ENCODE measurements around the gene PDE4D.

PDE4D gene

DNA sequence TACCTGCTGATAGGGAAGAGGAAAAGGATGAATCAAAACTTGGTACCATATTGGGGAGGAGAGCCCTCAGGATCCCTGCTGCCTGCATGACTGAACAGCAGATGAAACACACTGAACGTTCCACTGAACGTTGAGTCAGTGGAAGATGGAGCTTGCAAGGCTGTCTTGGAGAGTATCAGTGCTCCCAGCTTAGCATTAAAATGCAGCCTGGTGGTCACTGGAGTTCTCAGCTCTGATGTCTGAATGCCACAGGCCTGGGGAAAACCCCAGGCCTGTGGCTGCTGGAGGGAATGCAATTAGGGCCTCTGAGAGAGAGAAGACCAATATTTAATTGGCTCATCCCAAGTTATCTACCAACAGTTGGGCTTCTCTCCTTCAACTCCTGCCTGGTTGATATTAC, 54.5 kb downstream of the PDE4D start:
- no peak for DNase-seq (ENCODE audit: low read depth)

DNA sequence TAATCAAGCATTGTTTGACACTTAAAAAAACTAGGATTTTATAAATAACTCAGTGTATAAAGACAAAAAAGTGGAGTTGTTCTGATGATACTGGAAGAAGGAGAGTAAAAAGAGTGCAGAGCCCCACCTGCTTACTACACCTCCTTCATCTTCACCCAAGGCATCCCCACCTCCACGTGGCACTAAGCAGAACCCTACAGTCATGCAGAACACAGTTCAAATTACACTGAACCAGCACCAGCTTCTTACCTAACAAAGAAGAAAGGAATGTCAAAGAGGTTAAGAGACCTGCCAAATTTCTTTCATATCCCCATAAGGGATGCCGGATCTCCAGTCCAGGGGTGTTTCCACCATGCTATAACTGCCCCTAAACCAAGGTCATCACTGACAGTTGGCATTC, 55.5 kb downstream of the PDE4D start:
- DNase-seq (ENCODE audit: low read depth): no peak

DNA sequence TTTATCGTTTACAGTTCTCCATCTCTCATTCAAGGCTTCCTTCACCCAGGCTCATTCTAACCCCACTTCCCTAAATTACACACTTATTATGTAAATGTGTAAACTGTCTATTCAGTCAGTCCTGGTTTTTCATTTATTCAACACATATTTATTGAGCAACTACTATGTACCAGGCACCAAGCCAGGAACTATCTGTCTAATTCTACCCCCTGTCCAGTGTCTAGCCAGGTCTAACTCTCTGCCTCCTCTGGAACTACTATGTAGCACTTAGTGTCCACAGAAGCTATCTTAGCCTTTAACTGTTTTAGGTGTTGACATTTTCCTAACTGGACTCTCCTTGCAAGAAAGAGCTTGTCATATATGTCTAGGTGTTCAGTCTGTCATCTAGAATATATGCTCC, 56.5 kb downstream of the PDE4D start:
- DNase-seq (ENCODE audit: low read depth): peak; percentile 52

DNA sequence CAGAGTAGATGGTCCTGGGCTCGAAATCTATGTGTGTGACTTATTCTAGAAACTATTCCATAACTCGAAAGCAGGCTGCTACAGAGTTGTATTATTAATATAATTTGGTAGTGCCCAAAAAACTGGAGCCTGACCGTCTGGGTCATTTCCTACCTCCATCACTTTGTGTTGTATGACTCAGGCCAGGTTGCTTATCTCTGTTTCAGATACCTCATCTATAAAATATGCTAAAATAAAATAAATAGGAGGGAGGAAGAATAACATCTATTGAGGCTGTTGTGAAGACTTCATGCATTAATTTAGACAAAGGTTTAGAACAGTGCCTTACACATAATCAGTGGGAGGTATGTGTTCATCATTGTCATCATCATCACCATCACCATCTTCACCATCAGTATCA, 57.7 kb downstream of the PDE4D start:
- no peak for DNase-seq (ENCODE audit: low read depth)

DNA sequence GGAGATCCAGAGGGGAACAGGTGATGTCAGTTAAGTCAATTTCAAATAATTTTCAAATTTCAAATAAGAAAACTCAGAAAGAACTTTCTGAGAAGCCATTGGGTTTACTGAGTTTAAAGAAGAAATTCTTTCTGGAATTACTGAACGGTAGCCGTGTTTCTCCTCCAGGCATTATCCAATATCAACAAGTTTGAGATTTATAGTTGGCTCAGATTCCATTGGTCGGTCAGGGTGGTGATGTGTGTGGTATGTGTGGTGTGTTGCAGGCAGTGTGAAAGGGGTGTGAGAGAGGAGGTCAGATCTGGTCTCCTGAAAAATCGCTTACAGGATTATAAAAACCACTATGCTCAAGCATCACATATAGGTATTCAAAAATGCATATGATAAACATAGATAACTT, 60.1 kb downstream of the PDE4D start:
- no peak for DNase-seq (ENCODE audit: low read depth)

DNA sequence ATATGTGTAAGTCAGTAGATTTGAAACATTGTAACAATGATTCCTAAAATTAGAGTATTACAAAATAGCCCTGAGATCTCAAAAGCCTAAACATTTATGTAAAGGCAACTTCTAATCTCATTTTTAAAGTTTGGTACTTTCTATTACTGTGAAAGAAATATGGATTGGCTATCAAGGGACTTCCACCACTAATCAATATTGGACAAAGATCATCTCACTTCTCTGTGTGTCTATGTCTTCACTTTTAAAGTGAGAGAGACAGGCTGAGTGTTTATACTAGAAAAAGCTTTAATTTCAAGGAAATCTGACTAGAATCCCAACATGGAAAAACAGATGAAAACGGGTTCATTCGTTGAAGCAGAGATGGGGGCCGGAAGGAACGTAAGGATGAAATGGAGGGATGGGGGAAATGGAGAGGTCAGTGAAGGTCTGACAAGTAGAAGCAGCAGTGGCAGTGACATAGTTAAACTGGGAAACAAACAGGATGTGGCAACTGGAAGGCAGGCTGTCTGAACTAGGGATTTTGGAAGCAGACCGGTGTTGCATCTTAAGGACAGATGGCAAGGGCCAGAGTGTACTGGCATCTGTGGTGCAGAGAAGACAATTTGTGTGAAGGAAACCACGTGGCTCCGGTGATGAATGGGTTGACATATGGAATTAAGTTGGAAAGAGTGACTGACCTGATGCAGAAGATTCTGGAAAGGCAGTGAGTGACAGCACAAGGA, 60.8 kb downstream of the PDE4D start:
- DNase-seq (ENCODE audit: low read depth): no peak

DNA sequence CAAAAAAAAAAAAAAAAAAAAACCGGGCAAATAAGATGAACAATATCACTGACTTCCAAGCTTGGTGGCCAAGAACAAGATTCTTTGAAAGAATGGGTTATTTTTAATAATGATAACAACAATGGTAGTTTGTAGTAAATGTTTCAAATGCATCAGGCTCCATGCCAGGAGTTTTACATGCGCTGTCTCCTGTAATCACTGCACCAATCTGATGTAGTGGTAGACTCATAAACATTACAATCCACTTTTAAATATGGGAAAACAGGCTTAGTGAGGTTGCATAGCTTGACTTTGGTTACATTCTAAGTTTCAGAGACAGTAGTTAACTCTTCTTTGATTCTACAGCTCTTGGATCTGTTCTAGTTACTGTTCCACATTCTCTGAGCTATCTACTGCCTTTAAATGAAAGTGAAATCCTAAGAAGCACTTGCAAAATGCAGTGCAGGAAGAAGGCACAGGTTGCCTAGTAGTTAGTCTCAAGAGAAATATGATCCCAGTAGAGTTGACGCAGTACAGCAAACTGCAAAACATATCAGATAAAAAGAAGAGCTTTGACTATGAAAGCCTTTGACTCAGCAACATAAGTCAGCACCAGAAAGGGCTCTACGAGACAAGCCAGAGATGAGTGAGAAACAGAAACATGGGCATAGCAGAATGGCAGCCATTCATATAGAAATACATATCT, 62.1 kb downstream of the PDE4D start:
- DNase-seq (ENCODE audit: low read depth): peak; percentile 94

DNA sequence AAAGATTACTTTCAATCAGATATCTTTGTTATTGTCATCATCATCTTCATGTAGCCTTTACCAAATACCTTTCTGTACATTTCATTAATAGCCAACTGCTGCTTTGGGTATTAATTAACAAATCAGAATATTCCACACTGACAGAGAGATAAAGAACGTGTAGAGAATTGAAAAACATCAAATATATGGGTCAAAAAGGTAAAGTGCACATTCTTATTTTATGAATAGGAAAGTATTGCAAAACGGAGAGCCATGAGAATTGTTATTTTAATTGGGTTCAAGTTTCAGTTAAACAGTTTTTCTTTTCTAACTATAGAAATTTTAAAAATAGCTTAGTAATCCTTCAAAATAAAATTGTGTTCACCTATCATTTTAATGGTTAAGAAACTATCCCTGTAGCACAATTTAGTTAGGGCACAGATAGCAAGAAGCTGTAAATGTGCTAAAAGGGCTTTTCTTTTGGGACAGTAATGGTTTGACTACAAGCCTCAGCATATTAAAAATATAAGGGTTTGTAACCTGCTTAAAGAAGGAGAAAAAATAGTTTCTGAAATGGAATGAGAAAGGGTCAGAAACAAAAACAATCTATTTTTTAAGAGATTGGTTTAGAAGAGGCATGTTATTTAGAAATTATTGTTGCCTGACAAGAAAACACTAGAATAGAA, 62.9 kb downstream of the PDE4D start:
- DNase-seq (ENCODE audit: low read depth): no peak

DNA sequence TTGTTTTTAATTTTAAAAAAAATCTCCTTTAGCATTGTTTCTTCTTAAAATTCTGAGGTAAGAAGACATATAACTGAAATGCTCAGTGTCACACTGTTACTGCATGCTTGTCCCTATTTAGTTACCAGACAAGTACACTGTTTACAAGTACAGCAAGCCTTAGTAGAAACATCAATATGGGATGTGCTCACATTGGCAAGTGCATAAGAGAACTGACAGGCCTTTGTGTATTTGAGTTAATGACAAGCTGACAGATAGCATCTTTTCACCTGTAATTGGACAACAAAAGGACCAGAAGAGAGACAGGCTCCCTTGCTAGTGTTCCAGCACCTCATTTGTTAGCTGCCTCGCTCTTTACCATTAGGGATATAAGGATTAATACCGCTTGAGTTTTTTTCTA, 63.6 kb downstream of the PDE4D start:
- DNase-seq (ENCODE audit: low read depth): no peak

DNA sequence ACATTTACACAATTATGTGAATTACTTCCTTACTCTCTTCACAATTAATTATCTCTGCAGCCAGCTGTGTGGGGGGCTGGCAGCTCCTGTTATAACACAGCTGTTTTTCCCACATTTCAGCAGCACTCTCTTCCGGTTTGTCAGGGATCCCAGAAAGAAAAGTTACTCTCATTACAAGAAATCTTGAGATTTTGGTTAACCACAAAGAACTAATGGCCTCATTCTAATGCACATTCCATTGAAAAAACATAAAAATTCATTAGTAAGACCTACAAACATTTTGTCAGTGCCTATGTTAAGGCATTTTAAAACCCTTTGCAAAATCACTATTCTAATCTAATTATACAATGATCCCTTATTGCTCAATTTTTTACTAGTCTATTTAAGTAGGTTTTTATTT, 64.1 kb downstream of the PDE4D start:
- DNase-seq (ENCODE audit: low read depth): peak; percentile 92

DNA sequence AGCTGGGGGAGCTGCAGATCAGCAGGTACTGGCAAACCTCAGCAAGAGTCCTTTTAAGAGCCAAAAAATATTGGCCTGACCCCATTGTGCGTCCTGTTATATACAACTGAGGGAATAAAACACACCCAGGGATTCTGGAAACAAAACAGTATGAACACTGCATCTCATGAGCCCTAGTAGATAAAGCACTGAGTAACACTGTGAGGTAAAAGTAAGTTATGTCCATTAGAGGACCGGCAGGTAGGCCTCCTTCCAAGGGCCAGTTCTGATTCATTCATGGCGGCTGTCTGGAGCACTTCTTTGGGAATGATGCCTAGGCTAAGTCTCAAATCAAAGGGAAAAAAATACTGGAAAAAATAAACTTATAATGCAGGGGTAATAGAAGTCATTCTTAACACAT, 64.9 kb downstream of the PDE4D start:
- DNase-seq (ENCODE audit: low read depth): no peak

DNA sequence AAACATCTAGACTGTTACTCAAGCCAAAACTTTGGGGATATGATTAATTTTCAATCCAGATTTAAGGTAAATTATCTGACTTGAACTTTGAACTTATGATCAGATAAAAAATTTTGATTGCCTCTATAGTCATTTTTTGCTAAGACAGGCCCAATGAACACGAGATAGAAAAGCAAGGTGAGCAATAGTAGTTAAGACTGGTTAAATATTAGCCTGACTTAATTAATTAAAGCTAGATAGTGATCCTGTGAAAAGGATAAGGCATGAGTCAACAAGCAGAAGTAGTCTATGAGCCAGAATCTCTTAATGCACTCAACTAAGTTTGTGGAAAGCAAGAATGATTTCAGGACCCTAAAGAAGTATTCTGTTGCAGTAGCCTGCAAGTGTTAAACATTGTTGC, 66.5 kb downstream of the PDE4D start:
- no peak for DNase-seq (ENCODE audit: low read depth)

DNA sequence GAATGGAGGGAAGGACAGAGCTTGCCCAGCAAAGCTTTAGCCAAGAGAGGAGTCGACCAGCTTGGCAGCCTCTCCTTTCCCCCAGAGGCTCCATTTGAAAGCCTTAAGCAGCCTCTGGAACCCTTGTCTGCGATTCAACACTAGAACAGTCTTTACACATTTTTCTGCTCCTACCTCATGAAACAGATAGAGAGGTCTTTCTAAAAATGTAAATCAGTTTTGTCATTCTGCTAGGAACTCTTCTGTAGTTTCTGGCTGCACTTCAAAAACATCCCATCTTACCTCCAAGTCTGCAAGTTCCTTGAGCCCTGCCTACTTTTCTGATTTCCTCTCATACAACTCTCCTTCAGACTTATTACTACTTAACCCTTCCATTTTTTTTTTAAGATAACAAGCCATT, 70.1 kb downstream of the PDE4D start:
- DNase-seq (ENCODE audit: low read depth): no peak

DNA sequence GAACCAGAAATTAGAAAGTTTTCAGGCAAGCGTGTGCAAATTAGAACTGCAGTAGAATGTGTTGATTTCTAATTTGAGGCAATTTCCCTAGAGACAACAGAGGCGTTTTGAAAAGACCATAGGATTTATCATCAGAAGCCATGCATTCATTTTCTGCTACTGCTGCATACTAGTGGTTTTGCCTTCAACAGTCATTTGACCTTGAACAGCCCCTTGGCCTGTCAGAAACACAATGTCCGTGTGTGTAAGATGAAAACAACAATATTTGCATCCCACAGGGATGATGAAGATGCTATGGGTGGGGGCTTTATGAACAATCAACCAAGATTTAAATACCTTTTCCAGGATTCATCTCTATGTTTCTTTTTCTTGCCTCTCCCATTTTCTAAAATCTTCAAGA, 73.7 kb downstream of the PDE4D start:
- DNase-seq (ENCODE audit: low read depth): peak; percentile 85

DNA sequence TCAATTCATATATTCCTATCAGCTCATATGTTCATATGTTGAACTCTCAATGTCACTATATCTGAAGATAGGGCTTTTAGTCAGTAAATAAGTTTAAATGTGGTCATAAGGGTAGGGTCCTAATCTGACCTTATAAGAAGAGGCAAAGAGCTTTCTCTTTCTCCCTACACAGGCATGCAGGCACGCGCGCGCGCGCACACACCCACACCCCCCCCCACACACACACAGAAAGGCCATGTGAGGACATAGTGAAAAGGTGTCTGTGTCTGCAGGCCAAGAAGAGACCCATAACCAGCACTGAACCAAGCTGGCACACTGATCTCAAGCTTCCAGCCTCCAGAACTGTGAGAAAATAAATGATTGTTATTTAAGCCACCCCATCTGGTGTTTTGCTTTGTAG, 76.0 kb downstream of the PDE4D start:
- no peak for DNase-seq (ENCODE audit: low read depth)

DNA sequence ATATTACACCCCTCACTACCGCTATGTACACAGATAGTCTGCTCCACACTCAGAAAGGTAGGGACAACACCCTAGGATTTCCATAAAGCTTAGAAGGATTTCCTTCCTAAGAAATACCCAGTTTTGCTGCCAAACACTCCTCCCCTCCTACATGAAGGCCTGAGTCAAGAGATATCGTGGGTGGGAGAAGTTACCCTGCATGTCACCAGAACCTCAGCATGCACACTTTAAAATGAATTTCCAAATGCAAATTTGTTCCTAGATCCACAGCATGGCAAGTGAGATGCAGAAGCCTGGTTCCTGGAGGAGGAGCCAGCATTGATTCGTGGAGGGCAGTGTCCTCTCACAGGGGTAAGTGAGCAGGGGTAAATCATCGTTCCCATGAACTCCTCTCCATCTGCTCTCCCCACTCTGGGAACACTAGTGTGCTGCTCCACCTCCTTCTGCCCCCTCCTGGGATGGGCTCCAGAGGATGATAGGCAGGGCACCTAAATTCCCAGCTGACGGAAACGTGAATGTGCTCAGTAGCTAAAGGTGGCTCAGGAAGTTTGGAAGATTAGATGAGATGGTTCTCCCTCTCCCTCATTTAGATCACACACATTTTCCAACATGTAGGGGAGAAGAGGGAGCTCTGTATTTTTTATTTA, 76.7 kb downstream of the PDE4D start:
- DNase-seq (ENCODE audit: low read depth): no peak

DNA sequence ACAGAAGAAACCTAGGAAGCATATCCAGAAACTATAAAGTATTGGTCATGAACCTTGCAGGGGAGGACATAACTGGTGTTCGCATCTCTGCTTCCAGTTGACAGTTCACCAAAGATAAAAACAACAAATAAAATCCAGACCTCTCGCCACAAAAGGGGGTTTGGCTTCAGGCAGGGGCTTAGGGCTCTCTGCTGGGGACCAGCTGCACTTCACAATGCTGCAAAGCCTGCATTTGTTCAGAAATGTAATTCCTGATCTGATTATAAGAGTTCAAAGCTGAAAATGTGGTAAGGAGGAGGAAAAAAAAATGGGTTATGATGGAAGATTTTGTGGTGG, 79.0 kb downstream of the PDE4D start:
- DNase-seq (ENCODE audit: low read depth): no peak

DNA sequence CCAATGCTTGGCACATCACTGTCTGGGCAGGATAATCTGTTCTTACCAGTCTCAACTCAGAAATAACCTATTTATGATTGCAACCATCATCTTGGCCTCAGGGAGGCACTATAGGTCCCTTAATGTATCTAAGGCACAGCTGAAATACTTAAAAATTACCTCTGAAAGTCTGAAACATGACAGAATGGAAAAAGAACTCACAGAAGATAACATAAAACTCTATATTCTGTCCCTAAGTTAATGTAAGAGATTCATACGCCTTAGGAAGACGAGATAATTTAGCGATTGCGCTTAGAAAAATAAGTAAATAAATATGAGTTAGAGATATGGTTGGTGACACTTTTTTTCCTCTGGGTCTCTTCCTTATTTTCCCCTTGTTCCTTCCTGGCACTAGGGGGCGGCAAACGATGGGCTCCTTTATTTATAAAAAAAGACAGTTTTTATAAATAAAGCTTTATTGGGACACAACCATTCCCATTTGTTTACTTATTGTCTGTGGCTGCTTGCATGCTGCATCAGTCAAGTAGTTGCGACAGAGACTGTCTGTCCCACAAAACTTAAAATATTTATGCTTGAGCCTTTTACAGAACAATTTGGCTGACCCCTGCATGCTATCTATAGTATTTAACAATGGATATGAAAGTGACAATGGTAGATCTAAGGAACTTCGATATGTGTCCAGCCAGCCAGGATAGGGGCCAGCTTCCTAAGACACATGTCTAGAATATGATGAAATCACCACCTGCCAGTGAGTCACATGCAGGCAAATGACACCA, 79.6 kb downstream of the PDE4D start:
- DNase-seq (ENCODE audit: low read depth): peak; percentile 74

DNA sequence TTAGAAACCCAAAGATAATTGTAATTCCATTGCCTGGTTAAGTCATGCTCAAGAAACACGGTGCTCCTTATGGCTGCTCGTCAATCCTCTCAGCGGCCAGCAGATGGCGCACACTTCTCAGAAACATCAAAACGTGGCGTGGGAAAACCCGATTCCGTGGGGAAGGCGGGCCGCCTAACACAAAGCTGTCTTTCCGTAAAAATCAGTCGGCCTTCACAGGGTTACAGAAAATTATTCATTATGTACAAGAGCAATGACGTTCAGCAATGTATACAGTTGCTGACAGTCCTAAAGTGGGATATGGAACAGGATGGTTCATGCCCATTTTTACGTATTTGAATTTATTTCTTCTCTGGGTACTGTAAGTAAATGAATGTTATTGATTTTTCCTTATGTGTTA, 83.5 kb downstream of the PDE4D start:
- DNase-seq (ENCODE audit: low read depth): peak; percentile 64

DNA sequence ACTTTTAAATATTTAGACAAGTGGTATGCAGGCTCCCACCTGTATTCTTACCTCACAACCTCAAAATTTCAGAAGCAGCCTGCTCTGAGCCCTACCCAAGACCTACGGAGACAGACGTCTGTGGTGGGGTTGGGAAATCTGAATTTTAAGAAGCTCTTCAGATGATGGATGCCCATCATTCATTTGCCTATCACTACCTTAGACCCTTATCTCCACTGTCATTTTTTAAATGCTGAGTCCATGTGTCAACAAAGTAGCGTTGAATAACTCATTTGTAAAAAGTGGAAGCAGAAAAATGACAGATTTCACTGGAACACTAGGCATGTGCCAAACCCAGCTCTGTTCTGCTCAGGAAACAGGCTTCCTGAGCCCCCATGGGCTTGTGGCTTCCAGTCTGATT, 85.7 kb downstream of the PDE4D start:
- no peak for DNase-seq (ENCODE audit: low read depth)

DNA sequence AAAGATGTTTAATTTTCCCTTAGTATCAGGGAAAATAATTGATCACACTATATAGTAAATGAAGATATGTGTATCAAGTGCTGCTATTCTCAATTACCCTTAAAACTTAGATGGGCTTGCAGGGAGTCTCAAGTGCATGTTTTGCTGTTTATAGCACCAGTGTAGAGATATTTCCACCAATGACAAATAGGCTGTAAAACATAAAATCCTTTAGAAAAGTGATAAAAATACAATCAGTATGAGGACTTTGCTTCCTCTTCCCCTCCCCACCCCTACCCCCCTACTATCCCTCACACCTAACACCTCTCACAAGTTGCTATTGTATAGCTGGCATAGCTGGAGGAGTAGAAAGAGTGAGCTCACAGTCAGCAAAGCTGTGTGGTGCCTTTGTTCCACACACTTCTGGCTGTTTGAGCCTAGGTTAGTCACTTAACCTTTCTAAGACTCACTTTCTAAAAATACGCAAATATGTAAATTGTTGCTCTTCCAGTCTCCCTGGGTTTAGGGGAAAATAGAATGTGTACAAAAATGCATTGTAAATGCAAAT, 93.1 kb downstream of the PDE4D start:
- no peak for DNase-seq (ENCODE audit: low read depth)

Measured in amniotic epithelial cell (primary cell).